Heart right ventricle (tissue), 16 donors: ENCODE results near the gene TMSB4Y. TPM values are rescaled to one million over a fixed set of nuclear protein-coding genes. Genes with fewer than 3 reads are reported as not detected.

Experiments used
- ATAC-seq, 8 donors: fragments of 200-7000 bp; cut with Tn5 transposase; one replicate each; pipeline ENCODE4 v1.9.1; 2020; ENCODE audit warnings: mild to moderate bottlenecking in 8 of 8, moderate library complexity in 8 of 8, moderate number of reproducible peaks in 1 of 8
- DNase-seq, 2 donors: peaks; one replicate each; pipeline ENCODE4 v3.0.0-alpha.2; 2020
- H3K27ac ChIP-seq, 10 donors: fragments of 200-600 bp; sonication (generic) in 2 of 10; one replicate each; pipeline versions ENCODE4 v1.5.0 to v1.8.0; 2020 to 2022; ENCODE audit warnings: mild to moderate bottlenecking in 3 of 10
- H3K27me3 ChIP-seq, 7 donors: fragments of 200-600 bp; one replicate each; pipeline ENCODE4 v1.8.0; 2021 to 2022; ENCODE audit warnings: mild to moderate bottlenecking in 2 of 7
- H3K36me3 ChIP-seq, 9 donors: fragments of 200-600 bp; sonication (generic) in 1 of 9; one replicate each; pipeline versions ENCODE4 v1.5.0 to v1.8.0; 2020 to 2022; ENCODE audit warnings: mild to moderate bottlenecking in 2 of 9
- H3K4me1 ChIP-seq, 9 donors: fragments of 200-600 bp; sonication (generic) in 1 of 9; one replicate each; pipeline versions ENCODE4 v1.5.0 to v1.8.0; 2020 to 2022; ENCODE audit warnings: mild to moderate bottlenecking in 4 of 9
- H3K4me3 ChIP-seq, 10 donors: fragments of 200-600 bp; sonication (generic) in 2 of 10; one replicate each; pipeline versions ENCODE4 v1.5.0 to v1.8.0; 2020 to 2022; ENCODE audit warnings: mild to moderate bottlenecking in 7 of 10, moderate library complexity in 2 of 10
- H3K9me3 ChIP-seq, 11 donors: fragments of 200-600 bp in 10 of 11; sonication (generic) in 2 of 11; one replicate each; pipeline versions ENCODE4 v1.5.0 to v1.8.0; 2013 to 2022; ENCODE audit warnings: mild to moderate bottlenecking in 2 of 11, control low read depth in 1 of 11, moderate library complexity in 1 of 11
- WGBS, 2 donors: extraction: QIAGEN DNeasy Blood & Tissue Kit; methylation state at CpG; one replicate each; pipeline ENCODE4 v1.1.7; 2013; ENCODE audit warnings: inconsistent platforms in 1 of 2; 5-methylcytosine and 5-hydroxymethylcytosine counted together
- intact Hi-C, 10 donors: fragments of 100-400 bp; cut with DNase I; formaldehyde crosslinking; loops; one replicate each; pipeline versions ENCODE4 v1.11.1 to v1.14.2; 2022
- polyA plus RNA-seq, 2 donors: library from polyadenylated mRNA; stranded (reverse); fragments of 200-250 nt; gene quantifications; one replicate each; pipeline ENCODE4 v1.2.3, GENCODE V29; 2013
- total RNA-seq, 10 donors: library from RNA; stranded (reverse); fragmentation: NEBNext Ultra II Directional in 3 of 10; extraction: Animal tissue kit (Norgen Biotek cat#: 25700) in 3 of 10; gene quantifications; one replicate each; pipeline versions ENCODE4 v1.2.1 to v1.2.4, GENCODE V29; 2021 to 2023
- TF ChIP-seq, protein P1 (sequence below), 9 donors: fragments of 200-600 bp; sonication (generic) in 2 of 9; IDR thresholded peaks; one replicate each; pipeline versions ENCODE4 v1.5.0 to v1.8.0; 2021 to 2022; ENCODE audit warnings: antibody characterized with exemption in 9 of 9, mild to moderate bottlenecking in 5 of 9, moderate library complexity in 1 of 9
- donor health status: Arrhythmogenic right ventricular cardiomyopathy.
- donor health status: ischemic (EF 13 %, LVEDD 7.1; RV severe dilation, severe dysfunction).
- donor health status: healthy with polysubstance abuse.
- donor health status: DM: no; HTN: yes; CAD: no.
- donor health status: DM: no; HTN: no; CAD: no.
- donor health status: ischemic (EF 25% LVEDD 6.9; RV normal size, moderate dysfunction).
- donor health status: ischemic (EF 25% LVEDD 5.7; RV mildly dilated, moderate dysfunction).
- donor health status: healthy.
- donor health status: DM: yes; HTN: yes; CAD: no.
- donor health status: Ischemic cardiomyopathy.
- donor health status: ischemic (EF 35%, LVEDD 5.7; RV mildly dilated, moderate dysfunction).
- donor health status: nonischemic (EF 11% LVEDD 7.7; RV severe dilation, severe dysfunction).
- donor health status: DM: yes; HTN: yes; CAD: no.
- donor health status: PGD.
- donor health status: ischemic (EF 29% LVEDD 5.4; RV normal size, mild dysfunction).
- donor health status: nonischemic (EF 23%, LVEDD 6.1; RV moderate dilation, normal function).

TMSB4Y gene
- total and polyA plus RNA-seq, 12 donors: 0.51 to 1.7 (median 0.88) TPM; not detected in 3

DNA sequence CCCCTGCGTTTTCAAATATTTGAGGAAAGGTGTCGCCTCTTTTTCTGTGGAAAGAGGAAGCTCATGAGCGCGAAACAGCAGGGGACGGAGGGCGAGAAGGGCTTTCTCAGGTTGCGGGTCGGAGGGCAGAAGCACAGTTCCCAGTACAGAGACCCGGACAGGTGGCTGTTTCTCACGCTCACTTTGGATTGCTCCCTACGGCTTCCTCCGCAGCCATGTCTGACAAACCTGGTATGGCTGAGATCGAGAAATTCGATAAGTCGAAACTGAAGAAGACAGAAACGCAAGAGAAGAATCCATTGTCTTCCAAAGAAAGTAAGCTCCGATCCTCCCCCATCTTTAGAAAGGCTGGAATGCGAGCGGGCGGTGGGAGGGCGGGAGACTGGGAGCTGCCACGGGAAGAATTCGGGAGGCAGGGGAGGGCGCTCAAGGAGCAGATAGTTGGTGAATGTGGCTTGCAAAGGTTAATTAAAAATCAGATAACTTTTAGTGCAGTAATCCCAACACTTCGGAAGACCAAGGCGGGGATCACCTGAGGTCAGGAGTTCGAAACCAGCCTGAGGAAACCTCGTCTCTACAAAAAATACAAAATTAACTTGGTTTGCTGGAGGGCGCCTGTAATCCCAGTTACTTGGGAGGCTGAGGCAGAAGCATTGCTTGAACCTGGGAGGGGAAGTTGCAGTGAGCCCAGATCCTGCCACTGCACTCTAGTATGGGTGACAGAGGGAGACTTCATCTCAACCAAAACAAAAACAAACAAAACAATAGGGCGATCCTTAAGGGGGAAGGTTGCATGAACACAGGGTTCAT, 627 bp downstream of the TMSB4Y start:
- DNase-seq (peak; percentile 16 to 21), ATAC-seq (peak in 5 of 8 donors; percentile 69 to 80 (median 75))
- no peaks in the 10 kb centered on the region for H3K9me3 ChIP-seq
- H3K27ac ChIP-seq: peak overlapping the region in 7 of 10 donors; percentile 84 to 95 (median 88)
- no peaks in the 10 kb centered on the region for H3K27me3 ChIP-seq
- TF ChIP-seq, protein P1, sequence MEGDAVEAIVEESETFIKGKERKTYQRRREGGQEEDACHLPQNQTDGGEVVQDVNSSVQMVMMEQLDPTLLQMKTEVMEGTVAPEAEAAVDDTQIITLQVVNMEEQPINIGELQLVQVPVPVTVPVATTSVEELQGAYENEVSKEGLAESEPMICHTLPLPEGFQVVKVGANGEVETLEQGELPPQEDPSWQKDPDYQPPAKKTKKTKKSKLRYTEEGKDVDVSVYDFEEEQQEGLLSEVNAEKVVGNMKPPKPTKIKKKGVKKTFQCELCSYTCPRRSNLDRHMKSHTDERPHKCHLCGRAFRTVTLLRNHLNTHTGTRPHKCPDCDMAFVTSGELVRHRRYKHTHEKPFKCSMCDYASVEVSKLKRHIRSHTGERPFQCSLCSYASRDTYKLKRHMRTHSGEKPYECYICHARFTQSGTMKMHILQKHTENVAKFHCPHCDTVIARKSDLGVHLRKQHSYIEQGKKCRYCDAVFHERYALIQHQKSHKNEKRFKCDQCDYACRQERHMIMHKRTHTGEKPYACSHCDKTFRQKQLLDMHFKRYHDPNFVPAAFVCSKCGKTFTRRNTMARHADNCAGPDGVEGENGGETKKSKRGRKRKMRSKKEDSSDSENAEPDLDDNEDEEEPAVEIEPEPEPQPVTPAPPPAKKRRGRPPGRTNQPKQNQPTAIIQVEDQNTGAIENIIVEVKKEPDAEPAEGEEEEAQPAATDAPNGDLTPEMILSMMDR (IDR thresholded peaks at IDR 0.05): peak in 1 of 9 donors; percentile 3
- intact Hi-C loops: no loop called here
- H3K4me3 ChIP-seq: peak overlapping the region in 6 of 10 donors; percentile 45 to 63 (median 60)
- H3K36me3 ChIP-seq: no peaks in the 10 kb centered on the region
- H3K4me1 ChIP-seq: peaks cover 0 to 14% (median 0%) of the 10 kb centered on the region in 9 donors
- 0 to 1% methylated on average over 30 of the region's 30 CpGs for WGBS, 2 donors

DNA sequence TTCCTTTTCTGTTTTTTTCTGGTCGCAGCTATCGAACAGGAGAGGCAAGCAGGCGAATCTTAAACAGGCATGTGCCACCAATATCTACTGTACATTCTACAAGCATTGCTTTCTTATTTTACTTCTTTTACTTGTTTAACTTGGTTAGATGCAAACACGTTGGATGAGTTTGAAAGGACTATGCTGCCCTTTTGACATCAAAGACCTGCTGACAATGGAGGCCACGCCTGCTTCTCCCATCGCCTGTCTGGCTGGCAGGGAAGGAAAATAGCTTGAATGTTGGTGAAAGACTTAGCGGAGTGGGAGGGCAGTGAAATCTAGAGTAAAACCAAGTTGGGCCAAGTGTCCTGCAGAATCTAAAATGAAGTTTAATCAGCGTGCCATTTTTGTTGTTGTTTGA, 1.5 kb downstream of the TMSB4Y start:
- Histone ChIP-seq H3K36me3 (no peaks in the 10 kb centered on the region), H3K27ac (peak overlapping the region in 3 of 10 donors; percentile 91 to 95 (median 93)), H3K4me3 (peak overlapping the region in 6 of 10 donors; percentile 45 to 63 (median 60)), H3K9me3 (no peaks in the 10 kb centered on the region), H3K27me3 (no peaks in the 10 kb centered on the region), H3K4me1 (peaks cover 0 to 14% (median 0%) of the 10 kb centered on the region in 9 donors)
- TF ChIP-seq, protein P1 (IDR thresholded peaks at IDR 0.05): no peak
- ATAC-seq: peak in 2 of 8 donors; percentile 42 to 56
- DNase-seq: peak in 1 of 2 donors; percentile 3
- WGBS, 2 donors: 22 to 28% methylated on average over 8 of the region's 8 CpGs
- intact Hi-C loops: no loop called here

DNA sequence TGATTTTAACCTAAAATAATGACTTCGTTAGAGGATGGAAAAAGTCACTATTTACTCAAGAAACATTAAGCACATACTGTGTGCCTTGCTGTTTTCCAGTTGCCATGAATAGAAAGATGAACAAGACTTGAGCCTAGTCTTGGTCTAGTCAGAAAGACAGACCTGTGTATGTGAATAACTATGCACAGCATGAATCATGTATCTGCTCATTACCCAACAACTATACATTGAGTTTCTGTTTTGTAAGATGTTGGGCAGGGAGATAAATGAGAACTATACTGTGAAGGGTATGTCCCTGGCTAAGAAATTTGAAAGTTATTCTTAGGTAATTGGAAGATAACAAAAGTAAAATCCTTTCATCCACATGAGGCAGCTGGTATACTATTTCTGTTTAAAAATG, 4.3 kb downstream of the TMSB4Y start:
- no peak overlapping the region for H3K27ac ChIP-seq
- no peaks in the 10 kb centered on the region for H3K36me3 ChIP-seq
- peaks cover 0 to 14% (median 0%) of the 10 kb centered on the region in 9 donors for H3K4me1 ChIP-seq
- intact Hi-C loops: no loop called here
- 97 to 100% methylated on average over 1 of the region's 1 CpG for WGBS, 2 donors
- DNase-seq (no peak), ATAC-seq (no peak)
- H3K9me3 ChIP-seq: no peaks in the 10 kb centered on the region
- H3K27me3 ChIP-seq: no peaks in the 10 kb centered on the region
- TF ChIP-seq, protein P1 (IDR thresholded peaks at IDR 0.05): no peak
- H3K4me3 ChIP-seq: no peak overlapping the region

DNA sequence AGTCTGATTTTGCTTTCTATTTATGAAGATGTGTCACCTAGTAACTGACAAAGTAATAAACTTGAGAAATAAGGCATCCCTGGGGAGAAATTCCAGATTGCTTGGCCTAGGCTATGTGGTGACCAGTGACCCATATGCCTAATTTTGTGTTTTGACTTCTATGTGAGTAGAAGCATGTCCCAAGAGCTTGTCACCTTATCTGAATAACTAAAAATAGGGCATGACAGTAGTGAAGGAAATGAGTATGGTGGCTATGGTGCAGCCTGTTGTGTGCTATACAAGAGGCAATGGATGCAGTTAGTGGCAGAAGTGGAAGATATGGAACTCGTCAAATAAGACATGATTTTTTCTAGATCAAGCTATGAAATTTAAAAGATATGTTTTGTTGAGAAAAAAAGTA, 15.3 kb downstream of the TMSB4Y start:
- intact Hi-C loops: no loop called here
- Histone ChIP-seq H3K4me1 (no peaks in the 10 kb centered on the region), H3K36me3 (no peaks in the 10 kb centered on the region), H3K4me3 (no peak overlapping the region), H3K27me3 (no peaks in the 10 kb centered on the region), H3K27ac (no peak overlapping the region), H3K9me3 (no peaks in the 10 kb centered on the region)
- TF ChIP-seq, protein P1 (IDR thresholded peaks at IDR 0.05): no peak
- ATAC-seq: peak in 2 of 8 donors; percentile 78 to 82
- no peak for DNase-seq
- 60 to 63% methylated on average over 1 of the region's 1 CpG for WGBS, 2 donors
